Activated T-helper 1 cell treated with anti-CD3 and anti-CD28 coated beads, Interleukin-12 subunit alpha, Interleukin-12 subunit beta, Interleukin-2, Interleukin-4 antibody, amounts not matched to agents 30 ng/mL and 10 ng/mL and 1 ng/mL, durations not matched to agents 14 hours and 24 hours and 36 hours (primary cell): ENCODE measurements around the gene ERMAP. TPM values are rescaled to one million over a fixed set of nuclear protein-coding genes. Genes with fewer than 3 reads are reported as not detected.
"Not testable (repeated sequence)": the region's sequence is repeated elsewhere in the genome, so short reads cannot be mapped to it uniquely, and the experiment has no call there.

ENCODE experiments used
- DNase-seq: peaks from one replicate; pipeline ENCODE4 v3.0.0; 2021; ENCODE audit warnings: low spot score
- H3K27ac Mint-ChIP-seq: one replicate; pipeline ENCODE4 v1.8.0; 2021; ENCODE audit warnings: mild to moderate bottlenecking, mixed read lengths
- H3K27me3 Mint-ChIP-seq: one replicate; pipeline ENCODE4 v1.8.0; 2022; ENCODE audit warnings: mild to moderate bottlenecking, moderate library complexity, mixed read lengths; ENCODE audit not compliant: insufficient read depth
- H3K36me3 Mint-ChIP-seq: one replicate; pipeline ENCODE4 v1.8.0; 2021; ENCODE audit warnings: low read depth, mixed read lengths
- H3K4me1 Mint-ChIP-seq: one replicate; pipeline ENCODE4 v1.8.0; 2021; ENCODE audit warnings: low read depth, mixed read lengths
- H3K4me3 Mint-ChIP-seq: one replicate; pipeline ENCODE4 v1.8.0; 2021; ENCODE audit warnings: mild to moderate bottlenecking, moderate library complexity, mixed read lengths
- H3K9me3 Mint-ChIP-seq: one replicate; pipeline ENCODE4 v1.8.0; 2021; ENCODE audit warnings: mixed read lengths
- intact Hi-C: fragments of 100-400 bp; cut with micrococcal nuclease; formaldehyde crosslinking; loops from one replicate; pipeline ENCODE4 v1.15.1; 2024
- total RNA-seq: library from RNA; stranded (reverse); gene quantifications from 2 replicates; pipeline ENCODE4 v1.2.3, GENCODE V29; 2022

The ERMAP gene
- total RNA-seq, 1 donor from 2014 or later: 3.7 TPM

DNA sequence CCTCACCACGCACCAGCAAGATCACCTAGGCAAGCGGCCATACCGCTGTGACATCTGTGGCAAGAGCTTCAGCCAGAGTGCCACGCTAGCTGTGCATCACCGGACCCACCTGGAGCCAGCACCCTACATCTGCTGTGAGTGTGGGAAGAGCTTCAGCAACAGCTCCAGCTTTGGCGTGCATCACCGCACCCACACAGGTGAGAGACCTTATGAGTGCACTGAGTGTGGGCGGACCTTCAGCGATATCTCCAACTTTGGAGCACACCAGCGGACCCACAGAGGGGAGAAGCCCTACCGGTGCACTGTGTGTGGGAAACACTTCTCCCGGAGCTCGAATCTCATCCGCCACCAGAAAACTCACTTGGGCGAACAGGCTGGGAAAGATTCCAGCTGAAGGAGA, 34.5 kb downstream of the ERMAP start:
- intact Hi-C loops: no loop called here
- H3K4me3 Mint-ChIP-seq: no peak overlapping the region
- no peak for DNase-seq
- peaks cover 28% of the 10 kb centered on the region for H3K4me1 Mint-ChIP-seq
- peaks cover 35% of the 10 kb centered on the region for H3K36me3 Mint-ChIP-seq
- H3K9me3 Mint-ChIP-seq: peaks cover 13% of the 10 kb centered on the region
- no peak overlapping the region for H3K27ac Mint-ChIP-seq
- peaks cover 3% of the 10 kb centered on the region for H3K27me3 Mint-ChIP-seq

DNA sequence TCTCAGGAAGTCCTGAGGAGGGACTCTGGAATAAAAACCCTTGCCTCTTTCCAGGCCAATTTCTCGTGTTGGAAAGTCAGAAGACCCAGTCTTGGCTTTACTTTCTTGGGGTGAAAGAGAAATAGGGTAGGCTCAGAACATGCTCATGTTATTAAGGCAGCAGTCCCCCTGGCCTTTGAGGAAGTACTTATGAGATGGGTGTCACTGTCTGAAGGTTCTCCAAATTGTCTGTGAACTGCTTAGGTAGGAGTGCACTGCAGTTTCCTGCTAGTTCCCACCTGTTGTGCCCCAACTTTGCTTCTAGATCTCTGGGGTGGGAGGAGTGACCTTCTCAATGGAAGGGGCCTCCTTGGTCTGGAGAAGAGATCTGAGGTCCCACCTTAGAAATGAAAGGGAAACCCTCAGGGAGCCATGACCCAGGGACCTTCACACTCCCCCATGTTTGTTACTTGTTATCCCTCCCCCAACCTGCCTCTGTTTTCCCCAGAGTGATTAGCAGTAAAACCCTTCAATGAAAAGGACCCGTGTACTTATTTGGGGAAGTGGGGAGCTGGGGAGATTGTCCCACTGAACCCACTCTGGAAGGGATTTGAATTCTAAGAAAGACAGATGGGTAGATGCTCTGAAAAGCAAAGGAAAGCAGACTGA, 35.2 kb downstream of the ERMAP start:
- H3K27ac Mint-ChIP-seq: no peak overlapping the region
- peaks cover 3% of the 10 kb centered on the region for H3K27me3 Mint-ChIP-seq
- peaks cover 32% of the 10 kb centered on the region for H3K36me3 Mint-ChIP-seq
- no peak for DNase-seq
- intact Hi-C loops: no loop called here
- H3K4me1 Mint-ChIP-seq: peaks cover 24% of the 10 kb centered on the region
- H3K9me3 Mint-ChIP-seq: peaks cover 18% of the 10 kb centered on the region
- H3K4me3 Mint-ChIP-seq: no peak overlapping the region

DNA sequence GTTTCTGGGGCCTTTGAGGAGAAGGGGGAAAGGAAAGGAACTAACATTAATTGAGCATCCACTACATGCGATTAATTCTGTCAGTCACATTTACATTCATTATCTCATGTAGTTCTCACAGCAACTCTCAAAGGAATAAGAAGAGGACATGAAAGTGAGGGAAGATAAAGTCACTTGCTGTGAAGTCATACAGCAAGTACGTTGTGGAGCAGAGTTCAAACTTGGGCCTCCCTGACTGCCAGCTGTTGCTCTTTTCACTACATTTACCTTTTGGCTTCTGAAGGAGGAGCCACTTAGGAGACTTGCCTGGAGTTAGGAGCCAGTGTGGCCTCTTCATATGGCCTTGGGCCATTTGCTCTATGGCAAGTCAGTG, 35.7 kb downstream of the ERMAP start:
- H3K36me3 Mint-ChIP-seq: peaks cover 31% of the 10 kb centered on the region

DNA sequence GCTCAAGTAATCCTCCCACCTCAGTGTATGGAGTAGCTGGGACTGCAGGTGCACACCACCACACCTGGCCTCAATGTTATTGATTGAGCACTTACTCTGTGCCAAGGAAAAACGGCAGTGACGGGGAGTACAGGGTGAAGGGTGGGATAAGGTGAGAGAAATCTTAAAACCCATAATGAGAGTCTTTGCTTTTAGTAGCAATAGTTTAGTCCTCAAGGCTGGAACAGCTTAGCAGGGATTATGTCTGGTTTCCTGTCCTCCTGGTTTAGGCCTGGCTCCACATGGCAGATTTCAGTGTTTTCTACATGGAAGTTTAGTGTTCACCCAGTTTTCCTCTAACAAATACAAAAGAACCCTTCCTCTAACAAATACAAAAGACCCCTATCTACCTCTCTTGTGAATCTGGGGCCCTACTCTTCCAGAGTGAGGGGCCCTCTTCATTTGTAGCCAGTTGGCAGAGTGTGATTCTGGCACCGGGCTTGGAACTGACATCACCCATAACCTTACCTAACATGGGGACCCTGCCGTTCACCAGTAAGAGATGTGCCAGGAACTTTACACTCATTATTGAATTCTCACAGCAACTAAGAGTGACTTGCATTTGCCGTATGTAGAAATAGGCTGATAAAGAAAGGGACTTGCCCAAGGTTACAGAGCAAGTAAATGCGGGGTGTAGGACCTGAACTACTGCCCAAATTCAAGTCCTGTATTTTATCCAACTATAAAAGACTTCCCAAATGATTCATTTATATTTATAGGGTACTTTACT, 36.4 kb downstream of the ERMAP start:
- intact Hi-C loops: no loop called here
- no peak for DNase-seq
- H3K4me1 Mint-ChIP-seq: peaks cover 12% of the 10 kb centered on the region
- peaks cover 31% of the 10 kb centered on the region for H3K9me3 Mint-ChIP-seq
- peaks cover 3% of the 10 kb centered on the region for H3K27me3 Mint-ChIP-seq
- H3K27ac Mint-ChIP-seq: no peak overlapping the region
- H3K36me3 Mint-ChIP-seq: peaks cover 35% of the 10 kb centered on the region
- no peak overlapping the region for H3K4me3 Mint-ChIP-seq

More for the DNA sequence above, 35.7 kb downstream of the ERMAP start:
- Mint-ChIP-seq H3K27me3 (peaks cover 3% of the 10 kb centered on the region), H3K27ac (no peak overlapping the region), H3K4me3 (no peak overlapping the region), H3K4me1 (peaks cover 19% of the 10 kb centered on the region), H3K9me3 (peaks cover 23% of the 10 kb centered on the region)
- DNase-seq: no peak
- intact Hi-C loops: no loop called here

DNA sequence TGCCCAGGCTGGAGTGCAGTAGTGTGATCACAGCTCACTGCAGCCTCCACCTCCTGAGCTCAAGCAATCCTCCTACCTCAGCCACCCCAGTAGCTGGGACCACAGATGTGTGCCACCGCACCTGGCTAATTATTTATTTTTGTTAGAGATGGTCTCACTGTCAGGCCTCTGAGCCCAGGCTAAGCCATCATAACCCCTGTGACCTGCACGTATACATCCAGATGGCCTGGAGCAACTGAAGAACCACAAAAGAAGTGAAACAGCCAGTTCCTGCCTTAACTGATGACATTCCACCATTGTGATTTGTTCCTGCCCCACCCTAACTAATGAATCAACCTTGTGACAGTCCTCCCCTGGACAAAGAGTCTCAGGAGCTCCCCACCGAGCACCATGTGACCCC, 39.6 kb downstream of the ERMAP start:
- Mint-ChIP-seq H3K36me3 (peaks cover 16% of the 10 kb centered on the region), H3K27me3 (peaks cover 14% of the 10 kb centered on the region), H3K9me3 (peaks cover 37% of the 10 kb centered on the region)
- H3K4me1 Mint-ChIP-seq, DNase-seq, H3K27ac Mint-ChIP-seq, intact Hi-C loops, H3K4me3 Mint-ChIP-seq: not testable (repeated sequence)

DNA sequence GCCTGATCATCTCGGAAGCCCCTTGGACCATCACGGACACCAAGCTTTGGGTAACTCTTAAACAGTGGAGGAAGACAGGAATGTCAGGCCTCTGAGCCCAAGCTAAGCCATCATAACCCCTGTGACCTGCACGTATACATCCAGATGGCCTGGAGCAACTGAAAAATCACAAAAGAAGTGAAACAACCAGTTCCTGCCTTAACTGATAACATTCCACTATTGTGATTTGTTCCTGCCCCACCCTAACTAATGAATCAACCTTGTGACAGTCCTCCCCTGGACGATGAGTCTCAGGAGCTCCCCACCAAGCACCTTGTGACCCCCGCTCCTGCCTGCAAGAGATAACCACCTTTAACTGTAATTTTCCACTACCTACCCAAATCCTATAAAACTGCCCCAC, 42.4 kb downstream of the ERMAP start:
- H3K27ac Mint-ChIP-seq, H3K36me3 Mint-ChIP-seq, intact Hi-C loops, DNase-seq, H3K4me1 Mint-ChIP-seq, H3K4me3 Mint-ChIP-seq: not testable (repeated sequence)
- peaks cover 22% of the 10 kb centered on the region for H3K27me3 Mint-ChIP-seq
- peaks cover 41% of the 10 kb centered on the region for H3K9me3 Mint-ChIP-seq

DNA sequence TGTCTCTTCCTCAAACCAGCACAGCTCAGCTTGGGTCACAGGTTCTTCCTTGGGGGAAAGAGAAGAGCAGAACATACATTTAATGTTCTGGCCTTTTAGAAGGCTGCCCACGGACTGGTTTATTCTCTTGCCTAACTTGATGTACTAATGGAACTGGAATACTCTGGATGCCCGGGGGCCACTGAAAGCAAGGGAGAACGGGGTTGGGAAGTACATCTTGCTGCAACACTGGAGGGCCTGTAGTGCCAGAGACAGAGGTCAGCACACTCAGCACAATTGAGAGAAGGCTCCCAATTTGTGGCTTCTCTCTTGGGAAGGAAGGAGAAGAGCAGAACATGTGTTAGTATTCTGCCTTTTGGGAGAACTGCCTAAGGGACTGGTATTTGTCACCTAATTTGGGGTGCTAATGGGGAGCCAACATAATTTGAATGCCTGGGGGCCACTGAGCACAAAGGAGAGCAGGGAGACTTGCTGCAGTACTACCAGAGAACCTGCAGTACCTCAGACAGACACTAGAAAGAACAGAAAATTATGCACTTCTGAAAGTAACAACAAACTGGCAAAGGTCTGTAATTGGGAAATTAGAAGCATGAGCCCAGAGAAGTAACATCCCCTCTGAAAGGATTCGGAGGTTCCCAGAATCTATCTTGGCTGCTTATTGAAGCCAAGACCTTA, 43.6 kb downstream of the ERMAP start:
- Mint-ChIP-seq H3K4me3 (no peak overlapping the region), H3K27me3 (peaks cover 22% of the 10 kb centered on the region), H3K27ac (no peak overlapping the region), H3K4me1 (no peaks in the 10 kb centered on the region), H3K36me3 (peaks cover 7% of the 10 kb centered on the region), H3K9me3 (peaks cover 41% of the 10 kb centered on the region)
- intact Hi-C loops: no loop called here
- DNase-seq: no peak

DNA sequence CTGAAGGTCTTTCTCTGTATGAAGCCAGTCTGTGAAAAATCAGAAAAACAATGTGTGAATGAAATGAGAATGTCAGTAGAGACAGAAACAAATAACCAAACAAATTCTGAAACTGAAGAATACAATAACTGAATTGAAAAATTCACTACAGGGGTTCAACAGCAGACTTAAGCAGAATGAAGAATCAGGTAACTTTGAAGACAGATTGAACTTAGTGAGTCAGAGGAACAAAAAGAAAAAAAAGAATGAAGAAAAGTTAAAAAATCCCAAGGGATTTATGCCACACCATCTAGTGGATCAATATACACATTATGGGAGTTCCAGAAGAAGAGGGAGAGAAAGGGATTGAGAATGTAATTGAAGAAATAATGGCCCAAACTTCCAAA, 44.1 kb downstream of the ERMAP start:
- H3K27ac Mint-ChIP-seq: no peak overlapping the region
- intact Hi-C loops: no loop called here
- peaks cover 24% of the 10 kb centered on the region for H3K27me3 Mint-ChIP-seq
- DNase-seq: no peak
- H3K4me1 Mint-ChIP-seq: no peaks in the 10 kb centered on the region
- peaks cover 36% of the 10 kb centered on the region for H3K9me3 Mint-ChIP-seq
- H3K4me3 Mint-ChIP-seq: no peak overlapping the region
- H3K36me3 Mint-ChIP-seq: peaks cover 7% of the 10 kb centered on the region

DNA sequence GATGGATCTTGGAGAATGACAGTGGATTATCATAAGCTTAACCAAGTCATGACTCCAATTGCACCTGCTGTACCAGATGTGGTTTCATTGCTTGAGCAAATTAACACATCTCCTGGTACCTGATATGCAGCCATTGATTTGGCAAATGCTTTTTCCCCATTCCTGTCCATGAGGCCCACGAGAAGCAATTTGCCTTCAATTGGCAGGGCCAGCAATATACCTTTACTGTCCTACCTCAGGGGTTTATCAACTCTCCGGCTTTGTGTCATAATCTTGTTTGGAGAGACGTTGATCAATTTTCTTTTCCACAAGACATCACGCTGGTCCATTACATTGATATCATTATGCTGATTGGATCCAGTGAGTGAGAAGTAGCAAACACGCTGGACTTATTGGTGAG, 49.6 kb downstream of the ERMAP start:
- Mint-ChIP-seq H3K4me3 (no peak overlapping the region), H3K27ac (no peak overlapping the region), H3K36me3 (no peaks in the 10 kb centered on the region), H3K27me3 (peaks cover 19% of the 10 kb centered on the region), H3K9me3 (peaks cover 4% of the 10 kb centered on the region), H3K4me1 (no peaks in the 10 kb centered on the region)
- DNase-seq: no peak
- intact Hi-C loops: no loop called here

DNA sequence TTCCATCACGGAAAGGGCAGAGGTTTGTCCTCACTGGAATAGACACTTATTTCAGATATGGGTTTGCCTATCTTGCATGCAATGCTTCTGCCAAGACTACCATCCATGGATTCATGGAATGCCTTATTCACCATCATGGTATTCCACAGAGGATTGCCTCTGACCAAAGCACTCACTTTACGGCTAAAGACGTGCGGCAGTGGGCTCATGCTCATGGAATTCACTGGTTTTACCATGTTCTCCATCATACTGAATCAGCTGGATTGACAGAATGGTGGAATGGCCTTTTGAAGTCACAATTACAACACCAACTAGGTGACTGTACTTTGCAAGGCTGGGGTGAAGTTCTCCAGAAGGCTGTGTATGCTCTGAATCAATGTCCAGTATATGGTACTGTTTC, 51.5 kb downstream of the ERMAP start:
- DNase-seq, H3K4me1 Mint-ChIP-seq, H3K36me3 Mint-ChIP-seq, intact Hi-C loops, H3K27ac Mint-ChIP-seq, H3K9me3 Mint-ChIP-seq, H3K4me3 Mint-ChIP-seq: not testable (repeated sequence)
- peaks cover 17% of the 10 kb centered on the region for H3K27me3 Mint-ChIP-seq

DNA sequence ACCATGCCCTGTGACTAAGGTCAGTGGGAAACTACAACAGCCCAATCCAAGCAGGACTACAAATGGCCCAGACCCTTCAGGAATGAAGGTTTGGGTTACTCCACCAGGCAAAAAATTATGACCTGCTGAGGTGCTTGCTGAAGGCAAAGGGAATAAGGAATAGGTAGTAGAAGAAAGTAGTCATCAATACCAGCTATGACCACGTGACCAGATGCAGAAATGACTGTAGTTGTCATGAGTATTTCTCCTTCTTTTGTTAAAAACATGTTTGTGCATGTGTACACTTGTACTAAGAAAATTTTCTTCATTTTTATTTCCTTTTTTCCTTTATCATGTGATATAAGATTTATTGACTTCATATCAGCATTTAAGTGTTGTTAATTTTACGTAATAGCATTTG, 52.3 kb downstream of the ERMAP start:
- H3K27ac Mint-ChIP-seq, H3K4me3 Mint-ChIP-seq, H3K36me3 Mint-ChIP-seq, DNase-seq, intact Hi-C loops, H3K4me1 Mint-ChIP-seq: not testable (repeated sequence)
- Mint-ChIP-seq H3K27me3 (peaks cover 14% of the 10 kb centered on the region), H3K9me3 (peaks cover 10% of the 10 kb centered on the region)

DNA sequence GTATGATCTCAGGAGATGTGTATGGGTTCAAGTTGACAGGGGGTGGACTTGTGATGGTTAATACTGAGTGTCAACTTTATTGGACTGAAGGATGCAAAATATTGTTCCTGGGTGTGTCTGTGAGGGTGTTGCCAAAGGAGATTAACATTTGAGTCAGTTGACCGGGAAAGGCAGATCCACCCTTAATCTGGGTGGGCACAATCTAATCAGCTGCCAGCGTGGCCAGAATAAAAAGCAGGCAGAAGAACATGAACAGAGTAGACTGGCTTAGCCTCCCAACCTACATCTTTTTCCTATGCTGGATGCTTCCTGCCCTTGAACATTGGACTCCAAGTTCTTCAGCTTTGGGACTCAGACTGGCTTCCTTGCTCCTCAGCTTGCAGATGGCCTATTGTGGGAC, 52.8 kb downstream of the ERMAP start:
- H3K36me3 Mint-ChIP-seq, DNase-seq, H3K4me1 Mint-ChIP-seq, intact Hi-C loops, H3K27ac Mint-ChIP-seq, H3K4me3 Mint-ChIP-seq: not testable (repeated sequence)
- H3K27me3 Mint-ChIP-seq: peaks cover 14% of the 10 kb centered on the region
- H3K9me3 Mint-ChIP-seq: peaks cover 10% of the 10 kb centered on the region

DNA sequence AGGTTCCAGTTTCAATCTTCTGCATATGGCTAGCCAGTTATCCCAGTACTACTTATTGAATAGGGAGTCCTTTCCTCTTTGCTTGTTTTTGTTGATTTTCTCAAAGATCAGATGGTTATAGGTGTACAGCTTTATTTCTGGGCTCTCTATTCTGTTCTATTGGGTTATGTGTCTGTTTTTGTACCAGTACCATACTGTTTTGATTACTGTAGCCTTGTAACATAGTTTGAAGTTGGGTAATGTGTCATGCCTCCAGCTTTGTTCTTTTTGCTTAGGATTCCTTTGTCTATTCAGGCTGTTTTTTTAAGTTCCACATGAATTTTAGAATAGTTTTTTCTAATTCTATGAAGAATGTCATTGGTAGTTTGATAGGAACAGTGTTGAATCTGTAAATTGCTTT, 56.2 kb downstream of the ERMAP start:
- H3K27me3 Mint-ChIP-seq: peaks cover 15% of the 10 kb centered on the region
- DNase-seq, intact Hi-C loops, H3K4me3 Mint-ChIP-seq, H3K4me1 Mint-ChIP-seq, H3K36me3 Mint-ChIP-seq, H3K27ac Mint-ChIP-seq: not testable (repeated sequence)
- peaks cover 10% of the 10 kb centered on the region for H3K9me3 Mint-ChIP-seq
